GM19035 (cell line): ENCODE data around the gene PCDHGA5.
"Not testable (repeated sequence)": the region's sequence is repeated elsewhere in the genome, so short reads cannot be mapped to it uniquely, and the experiment has no call there.

ENCODE experiments used
- ATAC-seq: cut with Tn5 transposase; IDR thresholded peaks from one replicate; pipeline ENCODE4 v1.9.1; 2021; ENCODE audit not compliant: unreplicated experiment

PCDHGA5 gene

GRCh38 chr5:141349917-141350619, 13.9 kb upstream of the PCDHGA5 start, which contains the start of gene PCDHGB1:
Gene PCDHGB1 (plus strand): TSS chr5:141350099. CDS start chr5:141350261, 162 bp downstream.
- ATAC-seq: peak; percentile 92

GRCh38 chr5:141351591-141351990, 12.4 kb upstream of the PCDHGA5 start:
- no peak for ATAC-seq

- no peak for ATAC-seq
These were observed 9.0 kb upstream of the PCDHGA5 start, which contains the start of gene PCDHGA4 for GRCh38 chr5:141354900-141355469. Gene PCDHGA4 (plus strand): TSS chr5:141355021. CDS start chr5:141355108, 87 bp downstream.

- ATAC-seq: no peak
These were observed 8.3 kb upstream of the PCDHGA5 start for GRCh38 chr5:141355641-141356040.

GRCh38 chr5:141356133-141356532, 7.8 kb upstream of the PCDHGA5 start:
- ATAC-seq: no peak

- ATAC-seq: no peak
These were observed 7.0 kb upstream of the PCDHGA5 start for GRCh38 chr5:141356950-141357349.

- peak; percentile 63 for ATAC-seq
These were observed 4.1 kb upstream of the PCDHGA5 start, which contains the start of gene PCDHGB2 for GRCh38 chr5:141359790-141360426. Gene PCDHGB2 (plus strand): TSS chr5:141359994. CDS start chr5:141360136, 142 bp downstream.

- no peak for ATAC-seq
These were observed 3.3 kb upstream of the PCDHGA5 start for GRCh38 chr5:141360685-141361084.

- no peak for ATAC-seq
These were observed 1.2 kb upstream of the PCDHGA5 start for GRCh38 chr5:141362719-141363118.

GRCh38 chr5:141366016-141366896, 2.3 kb downstream of the PCDHGA5 start:
- no peak for ATAC-seq

GRCh38 chr5:141369994-141370848, 6.3 kb downstream of the PCDHGA5 start, which contains the start of gene PCDHGB3:
Gene PCDHGB3 (plus strand): TSS chr5:141370242. CDS start chr5:141370395, 153 bp downstream.
- ATAC-seq: peak; percentile 95

- no peak for ATAC-seq
These were observed 7.9 kb downstream of the PCDHGA5 start for GRCh38 chr5:141371572-141372475.

GRCh38 chr5:141373673-141374317, 9.8 kb downstream of the PCDHGA5 start, which contains the start of gene PCDHGA6:
Gene PCDHGA6 (plus strand): TSS chr5:141373891. CDS start chr5:141374084, 193 bp downstream.
- ATAC-seq: no peak

- no peak for ATAC-seq
These were observed 10.7 kb downstream of the PCDHGA5 start for GRCh38 chr5:141374627-141375026.

- not testable (repeated sequence) for ATAC-seq
These were observed 11.6 kb downstream of the PCDHGA5 start for GRCh38 chr5:141375444-141376155.

GRCh38 chr5:141382469-141383294, 18.7 kb downstream of the PCDHGA5 start, which contains the start of gene PCDHGA7:
Gene PCDHGA7 (plus strand): TSS chr5:141382742. CDS start chr5:141382900, 158 bp downstream.
- no peak for ATAC-seq

GRCh38 chr5:141383345-141383744, 19.4 kb downstream of the PCDHGA5 start:
- no peak for ATAC-seq
